GM15510 (cell line): ENCODE data around the gene TTC7B.

Source experiments
- POLR2A ChIP-seq: IDR thresholded peaks from 3 replicates; pipeline ENCODE4 v1.6.1; 2011; ENCODE audit warnings: borderline replicate concordance; ENCODE audit not compliant: insufficient read length; ENCODE audit errors: extremely low read depth

Gene TTC7B

DNA sequence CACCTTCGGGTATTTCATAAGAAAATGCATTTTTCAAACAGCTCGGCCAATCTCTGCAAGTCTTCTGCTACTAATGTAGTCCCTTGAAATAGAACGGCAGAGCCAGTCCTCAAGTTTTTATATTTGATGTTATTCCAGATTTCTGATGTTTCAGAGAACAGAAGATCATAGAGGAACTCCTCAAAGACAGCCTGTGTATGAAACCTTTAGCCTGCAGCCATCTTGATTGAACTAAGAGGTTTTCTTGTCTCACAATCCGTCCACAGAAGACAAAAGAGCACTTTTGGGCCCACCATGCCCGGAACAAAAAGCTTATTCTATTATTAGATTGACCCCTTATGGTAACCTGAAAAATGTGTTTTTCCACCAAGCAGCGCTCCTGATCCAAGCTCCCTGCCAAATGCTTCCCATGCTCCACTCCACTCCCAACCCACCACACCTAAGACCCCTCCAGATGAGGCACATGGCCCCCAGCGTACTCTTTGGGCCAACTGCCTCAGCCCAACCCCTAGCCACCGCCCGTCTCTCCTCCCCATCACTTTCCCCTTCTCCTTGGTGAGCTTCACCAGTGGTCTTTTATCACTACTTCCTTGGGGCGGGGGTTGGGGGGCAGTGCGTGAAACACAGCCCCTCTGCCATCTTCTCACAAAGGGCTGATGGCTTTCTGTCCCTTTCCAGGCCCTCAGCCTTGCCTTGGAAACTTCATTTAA, 243.6 kb downstream of the TTC7B start:
- no peak for TF ChIP-seq POLR2A

- no peak for TF ChIP-seq POLR2A
These were observed 244.9 kb downstream of the TTC7B start for GRCh38 chr14:90571149-90571947.

DNA sequence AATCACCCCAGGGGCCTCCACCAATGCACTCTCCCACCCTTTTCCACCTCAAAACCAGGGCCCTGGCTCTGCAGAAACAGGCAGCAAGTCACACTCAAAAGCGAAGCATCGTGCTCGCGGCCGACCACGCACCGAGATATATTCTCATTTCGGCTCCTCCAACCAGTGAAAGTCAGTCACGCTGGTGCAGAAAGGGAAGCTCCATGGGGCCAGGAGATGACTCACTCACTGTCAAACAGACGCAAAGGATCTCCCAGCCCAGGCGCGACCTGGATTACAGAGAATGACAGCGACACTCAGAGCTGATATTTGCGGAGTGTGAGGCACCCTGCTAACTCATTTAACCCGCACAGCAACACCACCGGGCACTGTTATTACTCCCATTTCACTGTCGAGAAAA, 245.8 kb downstream of the TTC7B start:
- TF ChIP-seq POLR2A: no peak

DNA sequence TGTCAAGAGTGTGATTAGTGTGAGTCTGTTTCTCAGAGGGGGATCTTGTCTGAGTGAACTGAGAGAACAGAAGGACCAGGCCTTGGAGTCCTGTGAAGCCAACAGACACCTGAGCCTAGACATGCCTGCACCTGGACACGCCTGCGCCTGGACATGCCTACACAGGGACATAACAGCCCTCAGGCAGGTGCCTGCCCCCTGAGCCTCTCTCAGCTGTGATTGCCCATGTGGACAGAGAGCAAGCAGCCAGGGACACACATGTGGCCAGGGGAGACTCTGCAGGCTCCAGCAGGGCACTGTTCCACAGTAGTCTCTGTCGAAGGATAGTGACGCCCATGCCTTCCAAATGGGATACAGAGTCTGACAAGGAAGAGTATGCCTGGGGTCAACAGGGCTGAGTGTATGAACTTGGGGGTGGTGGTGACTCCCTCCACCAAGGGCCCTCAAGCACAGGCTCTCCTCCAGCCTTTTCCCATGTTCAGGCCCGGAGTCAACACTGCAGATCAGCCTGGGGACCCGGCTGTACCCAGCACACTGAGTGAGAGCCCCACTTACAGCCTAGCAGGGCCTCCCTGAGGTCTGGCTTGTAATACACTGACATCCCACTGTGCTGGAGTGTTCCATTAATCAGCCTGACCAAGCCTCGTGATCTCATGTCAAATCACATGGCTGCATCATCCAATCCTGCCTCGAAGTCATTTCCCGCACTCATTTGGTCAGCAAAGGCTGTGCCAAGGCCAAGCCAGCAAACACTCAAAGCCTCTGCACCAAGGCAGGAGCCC, 246.4 kb downstream of the TTC7B start:
- TF ChIP-seq POLR2A: no peak

GRCh38 chr14:90569201-90569600, 247.0 kb downstream of the TTC7B start:
- no peak for TF ChIP-seq POLR2A

DNA sequence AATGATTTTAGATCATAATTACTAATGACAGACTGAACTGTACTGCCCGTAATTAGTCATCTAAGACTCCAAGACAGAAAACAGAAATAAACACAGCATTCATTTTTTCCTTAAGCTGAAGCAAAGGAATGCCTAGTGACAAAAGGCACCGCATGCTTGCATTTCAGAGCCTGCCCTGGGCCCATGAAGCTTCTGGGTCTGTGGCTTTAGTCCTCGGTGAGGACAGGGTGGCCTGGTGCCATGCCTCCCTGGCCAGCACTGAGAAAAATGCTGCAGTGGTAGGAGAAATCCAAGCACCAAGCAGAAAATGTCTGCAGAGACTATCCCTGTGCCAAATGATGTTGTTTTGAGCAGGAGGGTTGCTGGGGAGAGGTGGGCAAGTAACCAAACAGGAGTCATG, 247.8 kb downstream of the TTC7B start:
- no peak for TF ChIP-seq POLR2A

DNA sequence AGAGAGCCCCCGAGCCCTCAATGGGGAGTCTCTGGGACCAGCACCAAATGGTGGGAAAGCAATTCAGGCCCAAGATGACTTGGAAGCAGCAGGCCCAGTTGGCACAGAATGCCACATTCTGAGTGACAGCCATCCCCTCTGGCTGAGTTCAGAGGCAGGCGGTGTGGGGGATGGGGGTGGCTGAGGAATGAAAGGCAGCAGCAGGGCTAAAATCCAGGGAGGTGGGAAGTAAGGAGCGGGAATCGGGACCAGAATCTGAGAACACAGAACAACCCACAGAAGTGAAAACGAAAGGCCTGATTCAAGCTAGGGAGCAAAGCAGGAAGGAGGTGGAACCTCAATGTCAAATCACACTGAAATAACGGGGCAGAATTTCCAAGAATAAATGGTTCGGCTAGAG, 248.2 kb downstream of the TTC7B start:
- TF ChIP-seq POLR2A: no peak

DNA sequence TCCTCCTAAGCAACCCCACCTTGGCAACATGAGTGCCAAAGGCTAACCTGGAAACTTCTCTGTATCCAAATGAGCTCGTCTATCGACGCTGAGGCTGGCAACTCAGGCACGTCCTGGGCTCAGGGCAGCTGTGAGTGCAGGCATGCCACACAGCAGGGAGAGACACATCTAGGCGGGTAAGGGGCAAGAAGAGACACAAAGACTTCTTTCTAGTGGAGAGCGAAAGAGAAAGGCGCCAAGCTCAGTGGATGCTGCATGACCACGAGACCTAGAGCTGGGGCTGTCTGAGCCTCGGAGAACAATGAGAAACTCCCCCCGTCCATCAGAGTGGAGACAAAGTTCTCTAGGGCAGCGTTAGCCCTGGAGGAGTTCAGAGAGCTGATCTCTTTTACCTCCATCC, 249.0 kb downstream of the TTC7B start:
- TF ChIP-seq POLR2A: no peak

- TF ChIP-seq POLR2A: no peak
These were observed 249.7 kb downstream of the TTC7B start for GRCh38 chr14:90566481-90566880.

GRCh38 chr14:90564496-90564895, 251.7 kb downstream of the TTC7B start:
- no peak for TF ChIP-seq POLR2A

GRCh38 chr14:90562652-90563051, 253.6 kb downstream of the TTC7B start:
- TF ChIP-seq POLR2A: no peak

DNA sequence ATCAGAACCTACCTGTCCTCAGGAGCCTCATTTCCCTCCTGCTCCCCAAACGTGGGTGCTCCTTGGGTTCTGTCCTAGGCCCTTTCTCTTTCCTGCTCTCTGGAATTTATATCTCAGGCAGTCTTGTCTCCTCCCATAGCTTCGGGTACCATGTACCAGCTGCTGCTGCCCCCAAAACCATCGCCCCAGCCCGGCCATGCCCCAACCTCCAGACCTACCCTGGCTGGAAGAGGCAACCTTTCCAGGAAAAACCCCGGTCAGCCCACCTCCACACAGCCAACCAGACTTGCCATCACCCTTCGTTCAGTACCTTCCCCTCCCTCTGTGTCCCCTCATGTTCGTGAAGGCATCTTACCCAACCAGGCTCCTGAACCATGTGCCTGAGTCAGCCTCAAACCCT, 254.3 kb downstream of the TTC7B start:
- no peak for TF ChIP-seq POLR2A

GRCh38 chr14:90560991-90561390, 255.2 kb downstream of the TTC7B start:
- TF ChIP-seq POLR2A: no peak

- TF ChIP-seq POLR2A: no peak
These were observed 255.7 kb downstream of the TTC7B start for GRCh38 chr14:90560558-90560957.

GRCh38 chr14:90559811-90560492, 256.3 kb downstream of the TTC7B start:
- no peak for TF ChIP-seq POLR2A
